ENCODE data around the gene FAM229A. TPM values are rescaled to one million over a fixed set of nuclear protein-coding genes. Genes with fewer than 3 reads are reported as not detected.
A peak's percentile ranks its signal among the peaks of the same experiment; 100 is the strongest.
"Not testable (repeated sequence)": the region's sequence is repeated elsewhere in the genome, so short reads cannot be mapped to it uniquely, and the experiment has no call there.

Gene FAM229A
- total RNA-seq, 5 donors from 2014 or later (not counting 1 experiment from before 2014, with no cell fraction given) = 27.0 to 43.0 (median 32.0) TPM

DNA sequence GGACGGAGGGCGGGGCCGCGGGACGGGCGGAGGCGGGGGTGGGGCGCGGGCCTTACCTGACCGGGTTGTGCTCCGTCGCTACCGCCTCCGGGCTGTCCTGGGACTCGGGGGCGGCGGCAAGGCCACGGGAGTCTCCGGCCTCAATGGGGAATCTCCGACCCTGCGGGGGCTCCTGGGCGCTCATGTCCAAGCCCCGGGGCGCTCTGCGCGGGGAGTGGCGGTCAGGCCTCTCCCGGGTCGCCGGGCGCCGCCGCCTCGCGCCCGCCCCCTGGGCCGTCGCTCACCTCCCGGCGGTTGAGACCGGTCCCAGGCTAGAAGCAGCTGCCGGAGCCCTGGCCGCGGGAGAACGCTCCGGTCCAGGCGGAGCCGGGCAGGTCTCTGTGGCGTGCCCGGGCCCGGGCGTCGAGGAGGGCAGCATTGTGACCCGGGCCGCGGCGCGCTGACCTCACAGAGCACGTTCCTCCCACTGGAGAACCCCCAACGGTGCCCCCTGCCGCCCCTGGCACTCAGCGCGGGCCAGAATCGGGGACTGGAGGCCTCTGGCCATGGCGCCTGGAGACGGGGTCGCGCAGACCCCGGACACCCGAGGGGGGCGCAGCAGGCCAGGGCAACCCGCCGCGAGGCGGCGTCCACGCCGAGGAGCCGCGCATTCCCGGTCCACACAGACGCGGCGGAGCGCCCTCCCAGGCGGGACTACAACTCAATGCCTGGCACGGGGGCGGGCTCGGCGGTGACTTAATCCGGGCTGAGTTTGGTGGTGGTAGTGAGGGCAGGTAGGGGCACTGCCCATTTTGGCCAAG is 411 bp downstream of the FAM229A start:
- Histone ChIP-seq H3K4me3 (ENCODE audit: control insufficient read depth in 1 of 2, extremely low read depth in 1 of 2, low read length in 1 of 2) (peak overlapping the region; percentile 17 to 54), H3K27ac (ENCODE audit: low read length) (no peak overlapping the region), H3K36me3 (ENCODE audit: control insufficient read depth in 2 of 2, extremely low read depth in 1 of 2, insufficient read depth in 1 of 2, low read length in 1 of 2) (peaks cover 8 to 28% of the 10 kb centered on the region in 2 donors), H3K27me3 (replicated peaks in 1 of 2; ENCODE audit: control insufficient read depth in 2 of 2, extremely low read depth in 1 of 2, insufficient read depth in 2 of 2, low read length in 1 of 2) (peaks cover 0 to 8% of the 10 kb centered on the region in 2 experiments), H3K4me1 (ENCODE audit: control insufficient read depth in 1 of 2, extremely low read depth in 1 of 2, insufficient read depth in 2 of 2, low read length in 2 of 2) (peaks cover 8 to 29% of the 10 kb centered on the region in 2 experiments), H3K9me3 (no peaks in the 10 kb centered on the region)
- no peaks in the 10 kb centered on the region for H3K9me3 Mint-ChIP-seq
- CTCF ChIA-PET = no interaction called here
- peak overlapping the region in 2 of 3 donors; percentile 51 to 58 for H3K4me3 Mint-ChIP-seq
- WGBS (ENCODE audit: insufficient coverage) = 4% methylated on average over 78 of the region's 91 CpGs
- peaks cover 19% of the 10 kb centered on the region for H3K36me3 Mint-ChIP-seq
- peak; percentile 49 to 62 (median 54) for ATAC-seq (replicated peaks in 1 of 4)
- peaks cover 0 to 6% of the 10 kb centered on the region in 2 donors for H3K27me3 Mint-ChIP-seq
- peak in 15 of 35 experiments; percentile 8 to 47 (median 25) for DNase-seq
- H3K27ac Mint-ChIP-seq = no peak overlapping the region
- H3K4me1 Mint-ChIP-seq = peaks cover 19 to 30% (median 26%) of the 10 kb centered on the region in 3 donors
- POLR2A ChIA-PET = no interaction called here

DNA sequence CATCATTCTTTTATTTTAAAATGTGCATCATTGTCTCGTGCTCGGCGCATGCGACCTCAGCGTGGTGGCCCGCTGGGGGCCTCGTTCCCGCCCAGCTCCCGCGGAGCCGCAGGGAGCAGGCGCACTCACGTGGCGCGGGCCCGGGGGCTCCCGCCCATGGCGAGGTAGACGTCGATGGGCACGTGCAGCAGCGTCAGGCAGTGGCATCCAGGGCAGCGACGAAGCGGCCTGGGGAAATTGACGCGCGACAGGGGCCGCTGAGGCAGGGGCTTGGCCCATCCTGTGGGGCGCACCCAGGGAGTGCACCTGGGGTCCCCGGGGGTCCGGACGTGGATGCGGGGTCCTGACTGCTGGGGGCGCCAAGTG is 994 bp downstream of the FAM229A start:
- ATAC-seq (replicated peaks in 1 of 4) (peak in 1 of 4 experiments; percentile 8), DNase-seq (no peak)
- Mint-ChIP-seq H3K36me3 (peaks cover 19% of the 10 kb centered on the region), H3K4me1 (peaks cover 19 to 34% (median 26%) of the 10 kb centered on the region in 3 donors), H3K27ac (no peak overlapping the region), H3K27me3 (peaks cover 0 to 6% of the 10 kb centered on the region in 2 donors), H3K4me3 (peak overlapping the region in 1 of 3 donors; percentile 80), H3K9me3 (no peaks in the 10 kb centered on the region)
- POLR2A ChIA-PET = no interaction called here
- 78% methylated on average over 35 of the region's 35 CpGs for WGBS (ENCODE audit: insufficient coverage)
- peaks cover 5 to 23% of the 10 kb centered on the region in 2 donors for H3K36me3 ChIP-seq (ENCODE audit: control insufficient read depth in 2 of 2, extremely low read depth in 1 of 2, insufficient read depth in 1 of 2, low read length in 1 of 2)
- H3K4me1 ChIP-seq (ENCODE audit: control insufficient read depth in 1 of 2, extremely low read depth in 1 of 2, insufficient read depth in 2 of 2, low read length in 2 of 2) = peaks cover 8 to 29% of the 10 kb centered on the region in 2 experiments
- H3K4me3 ChIP-seq (ENCODE audit: control insufficient read depth in 1 of 2, extremely low read depth in 1 of 2, low read length in 1 of 2) = no peak overlapping the region
- CTCF ChIA-PET = no interaction called here
- H3K27me3 ChIP-seq (replicated peaks in 1 of 2; ENCODE audit: control insufficient read depth in 2 of 2, extremely low read depth in 1 of 2, insufficient read depth in 2 of 2, low read length in 1 of 2) = peaks cover 0 to 8% of the 10 kb centered on the region in 2 experiments
- H3K27ac ChIP-seq (ENCODE audit: low read length) = no peak overlapping the region
- H3K9me3 ChIP-seq = no peaks in the 10 kb centered on the region

DNA sequence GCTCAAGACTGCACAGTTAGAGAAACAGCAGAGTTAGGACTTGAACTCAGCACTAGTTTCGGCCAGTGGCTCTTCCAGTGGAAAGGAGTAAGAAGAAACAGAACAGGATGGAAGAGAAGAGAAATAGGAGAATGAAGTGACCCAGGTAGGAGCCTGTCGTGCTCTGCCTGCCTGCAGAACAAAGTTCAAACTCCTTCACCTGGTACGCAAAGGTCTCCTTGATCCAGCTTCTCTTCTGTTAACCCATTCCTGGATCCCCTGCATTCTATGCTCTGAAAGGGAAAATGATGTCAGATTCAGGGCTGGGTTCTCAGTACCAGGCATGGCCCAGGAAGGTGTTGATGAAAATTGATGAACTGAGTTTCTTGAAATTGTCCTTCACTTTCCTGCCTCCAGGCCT is 3.9 kb downstream of the FAM229A start:
- Histone ChIP-seq H3K4me1 (ENCODE audit: control insufficient read depth in 1 of 2, extremely low read depth in 1 of 2, insufficient read depth in 2 of 2, low read length in 2 of 2) (peaks cover 8 to 29% of the 10 kb centered on the region in 2 experiments), H3K9me3 (no peaks in the 10 kb centered on the region), H3K27me3 (replicated peaks in 1 of 2; ENCODE audit: control insufficient read depth in 2 of 2, extremely low read depth in 1 of 2, insufficient read depth in 2 of 2, low read length in 1 of 2) (peaks cover 0 to 8% of the 10 kb centered on the region in 2 experiments), H3K36me3 (ENCODE audit: control insufficient read depth in 2 of 2, extremely low read depth in 1 of 2, insufficient read depth in 1 of 2, low read length in 1 of 2) (peaks cover 4 to 5% of the 10 kb centered on the region in 2 donors), H3K4me3 (ENCODE audit: control insufficient read depth in 1 of 2, extremely low read depth in 1 of 2, low read length in 1 of 2) (no peak overlapping the region), H3K27ac (ENCODE audit: low read length) (no peak overlapping the region)
- DNase-seq (no peak), ATAC-seq (replicated peaks in 1 of 4) (no peak)
- WGBS (ENCODE audit: insufficient coverage) = 100% methylated on average over 1 of the region's 3 CpGs
- Mint-ChIP-seq H3K9me3 (no peaks in the 10 kb centered on the region), H3K4me1 (peaks cover 24 to 50% (median 34%) of the 10 kb centered on the region in 3 donors), H3K27me3 (peaks cover 0 to 6% of the 10 kb centered on the region in 2 donors), H3K27ac (no peak overlapping the region), H3K4me3 (no peak overlapping the region), H3K36me3 (peaks cover 6% of the 10 kb centered on the region)
- ChIA-PET POLR2A (interaction anchor here in 1 of 2 donors (0.9 kb wide), 1 partner anchor 29 kb away, joined by 3 read pairs; no protein-coding TSS in a partner anchor), CTCF (interaction anchor here in 1 of 2 donors (0.7 kb wide), 1 partner anchor 19 kb away, joined by 4 read pairs; no protein-coding TSS in a partner anchor)

DNA sequence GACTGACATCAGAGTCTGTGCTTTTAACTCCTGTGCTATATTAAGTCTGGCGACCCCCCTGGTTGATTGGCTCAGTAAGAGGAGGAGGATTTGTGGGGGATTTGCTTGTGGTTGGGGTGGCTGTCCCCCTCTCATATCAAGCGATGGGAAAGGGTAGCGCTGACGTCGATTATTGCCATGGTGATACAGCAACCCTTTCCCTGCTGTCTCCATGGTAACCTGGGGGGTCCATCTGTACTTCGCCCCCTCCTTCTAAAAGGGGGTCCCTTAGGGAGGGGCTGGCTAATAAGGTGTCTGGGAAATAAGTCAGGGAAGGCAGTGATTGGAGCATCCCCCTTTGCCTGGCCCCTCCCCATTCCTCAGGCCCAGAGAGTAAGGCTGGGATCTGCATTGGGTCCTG is 4.7 kb downstream of the FAM229A start:
- no peaks in the 10 kb centered on the region for H3K9me3 Mint-ChIP-seq
- no peak overlapping the region for H3K27ac Mint-ChIP-seq
- no peaks in the 10 kb centered on the region for H3K9me3 ChIP-seq
- DNase-seq (no peak), ATAC-seq (replicated peaks in 1 of 4) (no peak)
- WGBS (ENCODE audit: insufficient coverage) = 66% methylated on average over 2 of the region's 6 CpGs
- no peak overlapping the region for H3K4me3 ChIP-seq (ENCODE audit: control insufficient read depth in 1 of 2, extremely low read depth in 1 of 2, low read length in 1 of 2)
- ChIA-PET CTCF (no interaction called here), POLR2A (no interaction called here)
- H3K4me3 Mint-ChIP-seq = no peak overlapping the region
- H3K36me3 Mint-ChIP-seq = peaks cover 3% of the 10 kb centered on the region
- H3K27me3 ChIP-seq (replicated peaks in 1 of 2; ENCODE audit: control insufficient read depth in 2 of 2, extremely low read depth in 1 of 2, insufficient read depth in 2 of 2, low read length in 1 of 2) = peaks cover 0 to 8% of the 10 kb centered on the region in 2 experiments
- H3K27me3 Mint-ChIP-seq = peaks cover 0 to 6% of the 10 kb centered on the region in 2 donors
- H3K36me3 ChIP-seq (ENCODE audit: control insufficient read depth in 2 of 2, extremely low read depth in 1 of 2, insufficient read depth in 1 of 2, low read length in 1 of 2) = peaks cover 0 to 4% of the 10 kb centered on the region in 2 donors
- H3K4me1 Mint-ChIP-seq = peaks cover 28 to 55% (median 35%) of the 10 kb centered on the region in 3 donors
- H3K27ac ChIP-seq (ENCODE audit: low read length) = no peak overlapping the region
- H3K4me1 ChIP-seq (ENCODE audit: control insufficient read depth in 1 of 2, extremely low read depth in 1 of 2, insufficient read depth in 2 of 2, low read length in 2 of 2) = peaks cover 8 to 29% of the 10 kb centered on the region in 2 experiments

DNA sequence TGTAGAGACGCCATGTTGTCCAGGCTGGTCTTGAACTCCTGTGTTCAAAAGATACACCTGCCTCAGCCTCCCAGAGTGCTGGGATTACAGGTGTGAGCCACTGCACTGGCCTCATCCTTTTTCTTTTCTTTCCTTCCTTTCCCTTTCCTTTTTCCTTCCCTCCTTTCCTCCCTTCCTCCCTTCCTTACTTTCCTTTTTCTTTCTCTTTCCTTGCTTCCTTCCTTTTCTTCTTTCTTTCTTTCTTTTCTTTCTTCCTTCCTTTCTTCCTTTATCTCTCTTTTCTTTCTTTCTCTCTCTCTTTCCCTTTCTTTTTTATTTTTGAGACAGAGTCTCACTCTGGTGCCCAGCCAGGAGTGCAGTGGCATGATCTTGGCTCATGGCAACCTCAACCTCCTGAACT is 5.8 kb downstream of the FAM229A start:
- peaks cover 0 to 8% of the 10 kb centered on the region in 2 experiments for H3K27me3 ChIP-seq (replicated peaks in 1 of 2; ENCODE audit: control insufficient read depth in 2 of 2, extremely low read depth in 1 of 2, insufficient read depth in 2 of 2, low read length in 1 of 2)
- H3K36me3 Mint-ChIP-seq = peaks cover 3% of the 10 kb centered on the region
- H3K27me3 Mint-ChIP-seq = peaks cover 0 to 6% of the 10 kb centered on the region in 2 donors
- peaks cover 30 to 55% (median 35%) of the 10 kb centered on the region in 3 donors for H3K4me1 Mint-ChIP-seq
- no peak overlapping the region for H3K27ac ChIP-seq (ENCODE audit: low read length)
- no peak for ATAC-seq (replicated peaks in 1 of 4)
- peaks cover 0 to 4% of the 10 kb centered on the region in 2 donors for H3K36me3 ChIP-seq (ENCODE audit: control insufficient read depth in 2 of 2, extremely low read depth in 1 of 2, insufficient read depth in 1 of 2, low read length in 1 of 2)
- DNase-seq = no peak
- H3K4me3 ChIP-seq (ENCODE audit: control insufficient read depth in 1 of 2, extremely low read depth in 1 of 2, low read length in 1 of 2) = no peak overlapping the region
- ChIA-PET CTCF (interaction anchor here in 1 of 2 donors (0.6 kb wide), 1 partner anchor 9 kb away, joined by 3 read pairs; no protein-coding TSS in a partner anchor), POLR2A (no interaction called here)
- H3K9me3 Mint-ChIP-seq = no peaks in the 10 kb centered on the region
- H3K9me3 ChIP-seq = no peaks in the 10 kb centered on the region
- H3K4me1 ChIP-seq (ENCODE audit: control insufficient read depth in 1 of 2, extremely low read depth in 1 of 2, insufficient read depth in 2 of 2, low read length in 2 of 2) = peaks cover 12 to 27% of the 10 kb centered on the region in 2 experiments
- WGBS (ENCODE audit: insufficient coverage) = 100% methylated on average over 1 of the region's 1 CpG
- H3K4me3 Mint-ChIP-seq = no peak overlapping the region
- no peak overlapping the region for H3K27ac Mint-ChIP-seq

DNA sequence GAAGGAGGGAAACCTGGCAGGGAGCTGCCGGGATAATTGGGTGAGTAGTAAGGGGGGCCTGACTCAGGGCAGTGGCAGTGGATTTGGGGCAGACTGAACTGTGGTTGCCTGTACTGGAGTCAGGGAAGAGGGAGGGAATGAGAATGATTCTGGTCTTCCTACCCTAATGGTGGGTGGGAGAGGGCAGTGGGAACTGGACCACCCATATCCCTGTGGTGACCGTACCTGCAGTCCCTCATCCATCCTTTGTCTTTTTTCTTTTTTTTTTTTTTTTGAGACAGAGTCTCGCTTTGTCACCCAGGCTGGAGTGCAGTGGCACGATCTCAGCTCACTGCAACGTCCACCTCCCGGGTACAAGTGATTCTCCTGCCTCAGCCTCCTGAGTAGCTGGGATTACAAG is 6.5 kb downstream of the FAM229A start:
- H3K4me3 ChIP-seq (ENCODE audit: control insufficient read depth in 1 of 2, extremely low read depth in 1 of 2, low read length in 1 of 2); H3K4me3 Mint-ChIP-seq; H3K36me3 Mint-ChIP-seq; DNase-seq; ATAC-seq (replicated peaks in 1 of 4); POLR2A ChIA-PET; H3K36me3 ChIP-seq (ENCODE audit: control insufficient read depth in 2 of 2, extremely low read depth in 1 of 2, insufficient read depth in 1 of 2, low read length in 1 of 2); H3K27ac Mint-ChIP-seq; H3K27me3 Mint-ChIP-seq; H3K9me3 Mint-ChIP-seq; H3K27ac ChIP-seq (ENCODE audit: low read length); H3K9me3 ChIP-seq; H3K27me3 ChIP-seq (replicated peaks in 1 of 2; ENCODE audit: control insufficient read depth in 2 of 2, extremely low read depth in 1 of 2, insufficient read depth in 2 of 2, low read length in 1 of 2): not testable (repeated sequence)
- WGBS (ENCODE audit: insufficient coverage) = 94% methylated on average over 4 of the region's 6 CpGs
- peaks cover 29 to 56% (median 34%) of the 10 kb centered on the region in 3 donors for H3K4me1 Mint-ChIP-seq
- CTCF ChIA-PET = interaction anchor here in 1 of 2 donors (0.6 kb wide), 1 partner anchor 8 kb away, joined by 3 read pairs; no protein-coding TSS in a partner anchor
- peaks cover 10 to 28% of the 10 kb centered on the region in 2 experiments for H3K4me1 ChIP-seq (ENCODE audit: control insufficient read depth in 1 of 2, extremely low read depth in 1 of 2, insufficient read depth in 2 of 2, low read length in 2 of 2)

All from T-cell (primary cell).